NCI-H1436 (cell line): ENCODE data around the gene MACROH2A1.

Experiments
- DNase-seq: peaks from one replicate; lab custom pipeline; 2025; lab: John Stamatoyannopoulos, UW

The MACROH2A1 gene

DNA sequence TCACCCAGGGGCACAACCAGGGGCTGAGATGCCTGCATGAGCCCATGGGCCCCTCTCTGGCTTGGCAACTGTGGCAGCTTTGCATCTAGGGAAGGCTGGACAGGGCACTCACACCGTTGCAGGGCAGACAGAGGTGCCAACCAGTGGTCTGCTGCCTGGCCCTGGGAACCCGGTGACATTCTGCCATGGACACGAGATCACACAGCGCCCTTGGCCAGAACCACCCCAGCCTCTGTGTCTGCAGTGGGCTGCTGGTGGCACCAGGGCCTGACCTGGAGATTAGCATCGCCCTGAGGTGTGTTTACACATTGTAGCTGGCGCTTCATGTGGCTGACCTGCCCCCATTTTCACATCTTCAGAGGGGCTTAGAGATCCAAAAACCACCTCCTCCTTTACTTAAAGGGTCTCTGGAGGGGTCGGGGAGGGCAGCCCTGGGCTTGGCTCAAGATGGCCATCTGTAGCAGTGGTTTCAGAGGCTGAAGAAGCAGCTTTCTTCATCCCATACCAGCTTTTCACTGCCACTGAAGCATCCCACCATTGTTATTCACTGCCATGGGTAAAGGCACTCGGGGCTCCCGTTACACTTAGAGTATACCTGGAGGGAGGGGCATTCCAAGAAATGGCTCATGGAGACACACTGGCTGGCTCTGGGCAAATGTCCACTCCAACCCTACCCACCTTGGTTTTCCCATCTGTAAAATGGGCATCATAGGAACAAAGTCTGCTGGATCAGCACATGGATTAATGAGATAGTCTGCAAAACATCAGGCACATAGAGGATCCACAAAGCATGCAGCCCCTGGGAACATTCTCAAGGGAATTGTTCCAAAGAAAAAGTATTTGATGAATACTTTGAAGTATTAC lies 36.7 kb upstream of the MACROH2A1 start:
- DNase-seq, result no peak

GRCh38 chr5:135434591-135435466 lies 35.8 kb upstream of the MACROH2A1 start:
- DNase-seq, result no peak

DNA sequence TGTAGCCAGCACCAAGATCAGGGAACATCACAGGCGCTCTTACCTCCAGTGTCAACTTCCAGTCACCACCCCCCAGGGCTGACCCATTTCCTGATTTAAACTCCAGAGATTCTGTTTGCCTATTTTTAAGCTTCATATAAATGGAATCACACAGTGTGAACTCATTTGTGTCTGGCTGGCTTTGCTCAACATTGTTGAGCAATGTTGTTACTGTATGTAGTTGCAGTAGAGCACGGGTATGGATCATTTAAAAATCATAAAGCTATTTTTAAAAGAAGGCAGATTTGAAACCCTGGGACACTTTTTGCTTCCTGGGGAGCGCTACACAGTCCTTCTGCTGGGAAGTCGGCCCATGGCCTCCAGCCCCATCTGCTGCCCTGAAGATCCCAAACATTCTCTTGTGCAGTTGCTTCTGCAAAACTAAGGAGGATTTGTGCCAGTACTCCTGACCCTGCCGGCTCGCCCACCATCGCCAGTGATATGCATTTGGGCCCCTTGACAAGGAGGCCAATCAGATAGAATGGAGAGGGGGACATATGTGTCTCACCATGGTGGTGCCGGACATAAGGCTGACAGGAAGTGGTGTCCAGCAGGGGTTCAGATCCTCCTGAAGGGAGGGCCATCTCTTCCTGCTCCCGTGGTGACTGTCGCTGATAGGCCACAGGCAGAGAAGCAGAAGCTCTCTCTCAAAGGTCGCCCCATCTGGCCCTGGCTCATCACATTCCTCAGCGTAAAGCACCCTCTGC lies 34.8 kb upstream of the MACROH2A1 start:
- DNase-seq, result no peak

DNA sequence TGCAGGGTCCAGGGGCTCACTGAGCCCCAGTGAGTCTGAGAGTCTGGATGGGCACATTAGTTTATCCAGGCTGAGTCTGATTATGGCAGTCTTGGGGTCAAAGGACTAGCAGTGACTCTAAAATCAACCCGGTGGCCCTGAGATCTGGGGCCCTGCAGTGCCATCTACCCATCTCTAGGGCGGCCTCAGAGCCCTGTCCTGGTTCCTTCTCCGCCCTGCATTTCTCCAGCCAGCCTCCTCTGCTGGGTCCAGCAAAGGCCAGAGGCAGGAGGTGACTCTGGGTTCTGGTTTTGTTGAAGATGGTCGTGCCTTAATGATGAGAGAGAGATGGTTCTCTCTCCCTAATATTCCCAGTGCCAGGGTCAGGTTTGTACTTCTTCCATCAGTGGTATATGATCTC lies 33.1 kb upstream of the MACROH2A1 start:
- DNase-seq, result no peak

DNA sequence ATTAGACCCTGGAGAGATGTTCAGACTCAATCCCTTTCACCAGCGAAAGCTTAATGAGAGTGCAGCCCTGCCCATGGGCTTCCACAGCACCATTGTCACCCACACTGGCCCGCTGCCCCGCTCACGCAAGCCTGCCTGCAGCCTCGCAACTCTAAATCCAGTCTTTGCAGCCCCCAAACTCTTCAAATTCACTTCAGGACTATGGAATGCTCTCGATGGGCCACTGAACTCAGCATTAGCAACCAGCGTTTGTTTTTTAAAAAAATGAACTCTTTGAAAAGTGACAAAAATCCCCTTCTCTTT lies 31.1 kb upstream of the MACROH2A1 start:
- no peak for DNase-seq

DNA sequence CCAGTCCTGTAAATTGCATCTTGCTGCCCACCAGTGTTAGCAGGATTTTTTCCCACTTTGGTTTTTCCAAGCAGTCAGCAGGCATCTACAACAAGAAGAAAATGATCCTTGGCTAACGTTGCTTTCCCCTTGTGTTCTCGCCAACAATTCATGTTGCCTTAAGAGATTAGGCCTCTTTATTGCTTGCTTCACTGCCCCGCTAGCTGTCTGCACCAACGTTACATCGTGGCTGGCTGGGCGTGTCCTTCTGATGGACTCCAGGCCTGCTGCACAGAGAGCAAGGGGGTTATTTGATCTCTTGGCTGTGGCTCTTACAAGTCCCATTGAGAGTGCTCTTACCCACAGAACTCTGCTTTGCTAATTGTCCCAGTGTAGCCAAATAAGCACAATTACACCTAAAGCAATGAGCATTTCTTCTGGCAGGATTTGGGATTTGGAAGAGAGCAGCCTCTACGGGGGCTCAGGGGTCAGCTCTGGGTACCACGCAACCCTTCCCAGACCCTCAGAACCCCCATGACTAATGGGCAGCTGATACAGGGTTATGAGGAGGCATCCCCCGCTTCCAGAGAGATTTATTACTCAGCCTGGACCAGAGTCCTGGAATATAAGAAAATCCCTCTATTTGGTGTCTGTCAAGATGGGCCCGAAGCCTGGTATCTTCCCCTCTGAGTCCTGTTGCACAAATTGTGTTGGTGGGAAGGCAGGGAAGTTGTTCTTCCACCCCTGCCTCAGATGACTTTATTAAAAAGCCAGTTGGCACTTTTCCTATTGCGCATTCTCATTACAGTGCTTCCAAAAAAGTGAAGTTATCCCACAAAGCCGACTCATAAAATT lies 30.5 kb upstream of the MACROH2A1 start:
- DNase-seq, result no peak

DNA sequence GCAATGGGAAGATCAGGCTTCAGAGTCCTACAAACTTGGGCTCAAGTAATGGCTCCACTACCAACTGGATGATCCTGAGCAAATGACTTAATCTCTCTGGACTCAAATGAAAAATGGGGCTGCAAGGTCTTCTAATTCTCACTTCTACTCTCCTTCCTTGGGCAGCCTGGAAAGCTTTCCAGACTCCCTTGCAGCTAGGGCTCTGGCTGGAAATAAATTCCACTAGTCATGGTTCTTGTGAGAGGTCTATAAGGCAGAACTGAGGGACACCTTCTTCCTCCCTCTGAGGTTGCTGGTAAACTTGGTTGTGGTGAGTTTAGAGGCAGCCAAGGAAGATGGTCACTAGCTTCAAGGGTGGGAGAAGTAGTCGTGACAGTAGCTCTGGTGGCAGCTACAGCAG lies 29.6 kb upstream of the MACROH2A1 start:
- DNase-seq, result no peak

DNA sequence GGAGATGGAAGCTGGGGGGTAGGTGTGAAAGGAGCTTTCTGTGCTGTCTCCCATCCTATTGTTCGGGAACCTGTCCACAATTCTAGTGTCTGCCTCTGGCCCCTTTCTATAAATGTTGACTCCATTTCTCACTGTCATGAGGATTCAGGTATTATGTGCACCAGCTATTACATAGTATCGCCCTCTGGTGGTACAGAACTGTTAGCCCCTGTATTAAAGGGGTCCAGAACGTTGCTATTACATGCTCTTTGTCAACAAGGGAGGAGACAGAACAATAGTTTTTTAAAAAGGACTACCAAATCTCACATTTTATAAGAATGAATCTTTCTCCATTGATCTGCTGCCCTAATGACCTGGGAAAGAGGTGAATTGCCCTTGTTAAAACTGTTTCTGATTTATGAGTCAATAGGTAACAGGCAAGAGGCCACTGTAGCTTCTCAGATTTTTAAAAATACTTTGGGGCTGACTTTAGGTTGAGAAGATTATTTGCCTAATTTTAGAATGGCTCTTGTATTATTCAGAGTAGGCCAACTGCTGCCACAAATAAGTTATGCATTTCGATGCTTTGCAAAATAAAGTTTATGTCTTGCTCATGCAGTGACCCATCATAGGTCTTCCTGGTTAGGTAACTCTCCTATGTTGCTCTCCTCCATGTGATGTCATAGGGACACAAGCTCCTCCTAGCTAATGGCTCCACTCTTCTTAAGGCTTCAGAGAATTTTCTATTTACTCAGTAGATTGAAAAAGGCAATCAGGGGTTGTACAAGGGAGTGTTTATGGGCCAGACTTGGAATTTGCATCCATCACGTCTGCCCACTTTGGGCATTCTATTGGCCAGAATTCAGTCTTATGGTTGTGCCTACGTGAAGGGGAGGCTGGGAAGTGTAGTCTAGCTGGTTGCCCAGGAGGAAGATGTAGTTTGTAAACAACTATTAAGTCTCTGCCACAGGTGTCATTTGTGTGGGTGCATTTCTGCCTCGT lies 27.4 kb upstream of the MACROH2A1 start:
- DNase-seq, result peak; percentile 36

DNA sequence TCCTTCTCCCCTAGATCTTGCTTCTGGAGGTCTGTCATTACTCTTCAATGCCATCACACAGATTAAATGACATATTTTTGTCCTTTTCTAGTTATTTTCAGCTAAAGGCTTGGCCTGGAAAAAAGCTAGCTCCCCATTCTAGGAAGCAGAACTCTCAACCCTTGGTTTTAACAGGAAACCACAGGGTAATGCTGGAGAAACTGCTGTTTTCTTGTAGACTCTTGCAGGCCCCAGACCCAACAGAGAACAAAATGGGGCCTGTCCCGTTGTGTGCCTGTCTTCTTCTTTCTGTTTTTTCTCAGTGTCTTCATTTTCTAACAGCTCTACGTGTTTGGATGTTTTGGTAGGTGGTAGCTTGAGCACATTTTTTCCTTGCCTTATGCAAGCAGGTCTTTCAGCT lies 26.6 kb upstream of the MACROH2A1 start:
- DNase-seq, result no peak

DNA sequence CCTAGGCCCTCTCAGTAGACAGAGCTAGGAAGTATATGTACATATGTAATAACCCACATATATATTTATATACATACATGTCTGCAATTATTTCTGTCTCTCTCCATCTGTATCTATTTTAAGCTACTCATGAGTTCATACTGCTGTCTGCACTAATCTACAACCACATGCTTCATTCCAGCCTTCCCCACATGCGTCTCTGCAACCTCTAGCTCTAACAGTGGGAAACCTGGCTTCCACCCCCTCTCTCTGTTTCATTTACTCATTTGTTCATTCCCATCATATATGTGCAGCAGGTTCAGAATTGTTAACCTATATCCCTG lies 24.8 kb upstream of the MACROH2A1 start:
- no peak for DNase-seq

GRCh38 chr5:135423146-135423845 lies 24.3 kb upstream of the MACROH2A1 start:
- DNase-seq, result no peak

DNA sequence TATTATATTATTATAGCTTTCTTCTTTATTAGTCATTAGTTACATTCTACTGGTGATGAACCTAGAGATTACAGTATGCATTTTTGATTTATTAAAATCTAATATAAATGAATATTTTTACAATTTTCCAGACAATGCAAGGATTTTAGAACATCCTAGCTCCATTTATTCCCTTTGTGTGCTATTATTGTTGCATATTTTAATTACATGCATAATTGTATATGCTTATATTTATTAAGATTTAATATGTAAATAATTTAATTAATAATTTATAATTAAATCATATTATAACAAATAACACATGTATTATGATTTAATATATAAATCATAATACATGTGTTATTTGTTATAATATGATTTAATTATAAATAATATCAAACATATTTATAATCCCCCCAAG lies 23.4 kb upstream of the MACROH2A1 start:
- no peak for DNase-seq

DNA sequence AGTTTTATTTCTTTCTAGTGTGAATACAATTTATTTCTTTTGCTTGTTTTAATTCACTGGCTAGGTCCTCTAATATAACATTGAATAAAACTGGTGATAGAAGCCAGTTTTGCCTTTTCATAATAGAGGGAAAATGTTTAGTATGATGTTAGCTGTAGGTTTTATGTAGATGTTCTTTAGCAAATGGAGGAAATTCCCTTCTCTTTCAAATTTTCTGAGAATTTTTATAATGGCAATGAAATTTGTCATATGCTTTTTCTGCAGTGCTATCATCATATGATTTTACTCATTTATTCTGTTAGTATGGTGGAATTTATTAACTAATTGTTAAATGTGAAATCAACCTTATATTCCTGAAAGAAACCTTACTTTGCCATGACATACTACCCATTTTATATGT lies 18.1 kb upstream of the MACROH2A1 start:
- DNase-seq, result no peak

DNA sequence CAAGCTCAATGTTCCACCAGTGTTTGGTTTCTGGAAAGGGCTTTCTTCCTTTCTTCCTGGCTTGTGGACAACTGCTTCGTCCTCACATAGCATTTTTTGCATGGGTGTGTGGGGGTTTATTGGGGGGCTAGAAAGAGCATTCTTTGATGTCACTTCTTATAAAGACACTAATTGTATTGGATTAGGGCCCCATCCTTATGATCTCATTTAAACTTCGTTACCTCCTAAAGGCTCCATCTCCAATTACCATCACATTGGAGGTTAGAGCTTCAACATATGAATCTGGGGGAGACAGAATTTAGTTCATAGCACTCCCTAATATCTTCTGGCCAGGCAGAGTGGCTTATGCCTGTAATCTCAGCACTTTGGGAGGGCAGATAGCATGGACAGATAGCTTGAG lies 6.1 kb upstream of the MACROH2A1 start:
- DNase-seq, result no peak

- no peak for DNase-seq
These were observed 3.0 kb upstream of the MACROH2A1 start for GRCh38 chr5:135402031-135402430.

- no peak for DNase-seq
These were observed 1.8 kb upstream of the MACROH2A1 start for GRCh38 chr5:135400866-135401265.

DNA sequence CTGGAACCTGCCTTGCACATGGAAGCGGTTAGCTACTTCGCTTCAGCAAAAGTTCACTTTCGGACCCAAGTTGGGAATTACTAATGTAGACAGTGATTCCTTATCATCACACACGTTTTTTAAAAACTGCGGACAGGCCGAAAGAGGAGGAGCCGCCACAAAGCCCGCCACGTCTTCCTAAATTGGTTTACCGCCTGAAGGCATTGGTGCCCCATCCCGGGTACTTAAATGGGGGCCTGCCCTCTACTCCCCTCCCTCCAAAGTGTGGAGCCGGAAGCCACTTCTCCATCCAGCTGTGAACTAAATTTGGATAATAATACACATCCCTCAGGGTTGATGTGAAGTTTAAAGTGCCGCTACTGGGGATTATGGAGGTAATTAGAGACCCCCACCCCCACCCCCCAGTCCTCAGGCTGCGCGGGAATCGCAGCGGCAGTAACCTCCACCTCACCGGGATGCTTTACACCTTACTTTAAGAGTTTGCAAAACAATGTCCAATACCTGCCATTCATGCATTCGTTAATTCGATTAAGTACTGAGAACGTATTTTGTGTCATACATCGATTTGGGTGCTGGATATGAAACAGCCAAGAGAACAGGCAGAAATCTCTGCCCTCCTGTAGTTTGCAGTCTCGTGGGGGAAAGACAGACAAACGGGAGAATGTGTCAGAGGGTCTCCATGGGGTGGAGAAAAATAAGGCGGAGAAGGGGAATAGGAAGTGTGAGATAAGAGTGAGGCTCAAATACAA lies 937 bp upstream of the MACROH2A1 start:
- no peak for DNase-seq

DNA sequence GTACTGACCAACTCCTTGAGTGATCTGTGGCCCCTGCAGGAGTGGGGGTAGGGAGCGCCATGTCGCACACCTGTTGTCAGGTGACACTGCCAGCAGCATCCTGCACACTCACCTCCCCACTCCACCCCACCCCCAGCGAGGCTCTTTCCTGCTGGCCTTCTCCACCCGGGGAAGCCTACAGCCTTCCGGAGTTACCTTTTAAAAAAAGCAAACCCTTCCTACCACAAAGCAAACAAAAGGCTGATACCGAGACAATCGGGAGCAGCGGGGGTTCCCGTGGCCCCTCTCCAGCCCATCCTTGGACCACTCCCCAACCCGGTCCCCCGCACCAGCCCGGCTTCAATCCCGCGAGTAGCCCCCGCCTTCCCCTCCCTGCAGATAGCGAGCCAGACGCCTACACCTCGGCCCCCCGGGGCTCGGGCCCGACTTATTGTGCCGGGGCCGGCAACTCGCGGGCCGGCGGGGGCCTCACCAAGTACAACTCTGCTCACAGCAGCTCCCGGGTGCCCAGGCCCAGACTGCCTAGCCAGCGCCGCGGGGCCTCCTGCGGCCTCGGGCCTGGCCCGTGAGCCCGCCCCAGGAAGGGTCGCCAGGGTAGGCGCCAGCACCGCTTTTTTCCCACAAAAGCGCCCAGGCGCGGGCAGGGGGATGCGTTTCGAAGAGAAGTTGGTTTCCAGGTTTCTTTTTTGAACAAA lies 724 bp downstream of the MACROH2A1 start:
- no peak for DNase-seq

GRCh38 chr5:135397084-135397483 lies 1.9 kb downstream of the MACROH2A1 start:
- DNase-seq, result no peak
